ENCODE results near the gene KCNQ2.

Gene KCNQ2

DNA sequence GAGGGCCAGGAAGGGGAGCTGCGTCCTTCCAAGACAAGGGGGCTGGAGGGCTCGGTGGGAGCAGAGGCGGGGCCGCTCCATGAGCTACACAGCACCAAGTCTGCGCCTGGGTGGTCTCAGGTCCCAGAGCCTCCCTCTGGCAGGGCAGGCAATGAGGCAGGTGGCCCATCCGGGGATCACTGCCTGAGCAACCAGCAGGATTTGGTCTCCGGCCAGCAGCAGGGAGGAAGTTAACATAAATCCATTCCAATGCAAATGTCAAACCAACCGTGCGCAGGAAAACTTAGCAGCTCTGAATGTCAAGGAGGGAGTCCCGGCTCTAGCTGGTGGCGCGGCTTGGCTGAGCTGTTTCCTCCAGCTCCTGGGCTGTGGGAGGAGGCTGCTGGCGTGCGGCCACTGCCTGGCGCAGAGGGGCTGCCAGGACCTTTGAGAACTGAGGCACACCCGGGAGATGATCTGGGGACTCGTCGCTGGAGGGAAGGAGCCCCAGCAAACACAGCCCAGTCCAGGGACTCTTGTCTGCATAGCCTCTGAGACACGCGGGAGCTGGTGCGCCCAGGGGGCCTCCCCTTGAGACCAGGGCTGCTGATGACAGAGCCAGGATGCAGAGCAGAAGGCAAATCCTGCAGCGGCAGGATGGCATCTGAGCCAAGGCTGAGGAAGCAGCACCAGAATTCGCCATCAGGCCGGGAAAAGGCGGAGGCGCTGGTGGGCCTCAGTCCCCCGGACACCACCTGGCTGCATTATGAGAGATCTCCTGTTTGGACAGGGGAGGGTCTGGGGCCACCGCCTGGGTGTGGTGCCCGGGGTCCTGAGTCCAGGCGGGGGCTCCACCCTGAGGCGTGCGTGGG, 78.2 kb downstream of the KCNQ2 start:
- Histone ChIP-seq H3K27me3 (ENCODE audit: control insufficient read depth in 3 of 3, insufficient read depth in 3 of 3, low read depth in 1 of 3, low read length in 3 of 3) (peaks cover 0 to 3% (median 0%) of the 10 kb centered on the region in 3 experiments), H3K9me3 (replicated peaks in 1 of 2; ENCODE audit: control insufficient read depth in 2 of 2, insufficient read depth in 1 of 2, low read depth in 1 of 2, low read length in 2 of 2) (peaks cover 0 to 14% of the 10 kb centered on the region in 2 donors), H3K79me1 (ENCODE audit: low read depth, low read length) (peaks cover 2% of the 10 kb centered on the region), H2AK5ac (ENCODE audit: low read depth, low read length) (peak overlapping the region; percentile 88), H2AFZ (ENCODE audit: low read length) (peak overlapping the region; percentile 73), H2BK5ac (ENCODE audit: low read length) (peak overlapping the region; percentile 24), H3K4me3 (ENCODE audit: low read length in 2 of 2) (no peak overlapping the region), H3K4me2 (ENCODE audit: insufficient read depth, low read length, poor library complexity, severe bottlenecking) (no peak overlapping the region), H3K4ac (ENCODE audit: low read length) (no peak overlapping the region), H3K14ac (ENCODE audit: low read length) (peak overlapping the region; percentile 94), H3K36me3 (replicated peaks in 1 of 2; ENCODE audit: control insufficient read depth in 2 of 2, insufficient read depth in 2 of 2, low read length in 2 of 2) (no peaks in the 10 kb centered on the region), H3K9ac (ENCODE audit: low read depth, low read length, poor library complexity) (peak overlapping the region; percentile 44), H2BK12ac (ENCODE audit: low read length) (no peak overlapping the region), H3K18ac (ENCODE audit: low read length) (peak overlapping the region; percentile 83), H3K4me1 (ENCODE audit: control insufficient read depth in 2 of 2, insufficient read depth in 1 of 2, low read depth in 1 of 2, low read length in 2 of 2) (peaks cover 8 to 17% of the 10 kb centered on the region in 2 donors), H4K8ac (ENCODE audit: low read depth, low read length) (no peak overlapping the region), H3K27ac (replicated peaks; ENCODE audit: low read length) (no peak overlapping the region), H2BK120ac (ENCODE audit: low read depth, low read length) (no peak overlapping the region), H2BK15ac (ENCODE audit: low read length) (no peak overlapping the region), H3K23ac (ENCODE audit: low read depth, low read length, poor library complexity) (peak overlapping the region; percentile 52), H4K91ac (ENCODE audit: low read depth, low read length, poor library complexity) (no peak overlapping the region)
- no CpG with 5 or more reads among the region's 32 CpGs for WGBS, 2 donors (ENCODE audit: extremely low coverage in 2 of 2, insufficient read length in 2 of 2, insufficient replicate concordance in 1 of 2)
- DNase-seq (ENCODE audit: low spot score), result no peak

DNA sequence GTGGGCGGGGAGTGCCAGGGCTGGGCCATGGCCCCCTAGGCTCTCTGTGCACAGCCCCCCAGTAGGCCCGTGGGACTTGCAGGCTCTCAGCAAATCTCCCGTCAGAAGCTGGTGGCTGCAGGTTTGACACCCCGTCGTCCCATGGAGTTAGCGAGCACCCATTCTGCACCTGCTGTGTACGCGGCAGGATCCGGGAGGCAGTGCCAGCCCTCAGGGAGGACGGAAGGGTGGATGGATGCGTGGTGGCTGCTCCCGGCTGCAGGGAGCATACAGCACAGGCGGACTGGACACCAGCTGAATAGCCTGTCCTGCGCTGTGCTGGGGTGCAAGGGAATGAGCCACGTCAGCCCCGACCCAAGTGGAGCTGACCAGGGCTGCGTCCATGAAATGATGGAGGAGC, 78.9 kb downstream of the KCNQ2 start:
- H3K27me3 ChIP-seq (ENCODE audit: control insufficient read depth in 3 of 3, insufficient read depth in 3 of 3, low read depth in 1 of 3, low read length in 3 of 3), result peaks cover 0 to 3% (median 0%) of the 10 kb centered on the region in 3 experiments
- H2BK120ac ChIP-seq (ENCODE audit: low read depth, low read length), result no peak overlapping the region
- H4K8ac ChIP-seq (ENCODE audit: low read depth, low read length), result peak overlapping the region; percentile 17
- H3K18ac ChIP-seq (ENCODE audit: low read length), result peak overlapping the region; percentile 83
- no peak overlapping the region for H4K91ac ChIP-seq (ENCODE audit: low read depth, low read length, poor library complexity)
- peak overlapping the region; percentile 81 for H2AK5ac ChIP-seq (ENCODE audit: low read depth, low read length)
- peaks cover 8 to 17% of the 10 kb centered on the region in 2 donors for H3K4me1 ChIP-seq (ENCODE audit: control insufficient read depth in 2 of 2, insufficient read depth in 1 of 2, low read depth in 1 of 2, low read length in 2 of 2)
- H3K4me3 ChIP-seq (ENCODE audit: low read length in 2 of 2), result peak overlapping the region in 1 of 2 donors; percentile 70
- peak overlapping the region; percentile 93 for H3K23ac ChIP-seq (ENCODE audit: low read depth, low read length, poor library complexity)
- no peak overlapping the region for H3K27ac ChIP-seq (replicated peaks; ENCODE audit: low read length)
- peaks cover 2% of the 10 kb centered on the region for H3K79me1 ChIP-seq (ENCODE audit: low read depth, low read length)
- peak overlapping the region; percentile 73 for H2AFZ ChIP-seq (ENCODE audit: low read length)
- peak overlapping the region; percentile 75 for H2BK15ac ChIP-seq (ENCODE audit: low read length)
- H3K36me3 ChIP-seq (replicated peaks in 1 of 2; ENCODE audit: control insufficient read depth in 2 of 2, insufficient read depth in 2 of 2, low read length in 2 of 2), result no peaks in the 10 kb centered on the region
- no peak for DNase-seq (ENCODE audit: low spot score)
- H2BK12ac ChIP-seq (ENCODE audit: low read length), result peak overlapping the region; percentile 58
- peaks cover 0 to 14% of the 10 kb centered on the region in 2 donors for H3K9me3 ChIP-seq (replicated peaks in 1 of 2; ENCODE audit: control insufficient read depth in 2 of 2, insufficient read depth in 1 of 2, low read depth in 1 of 2, low read length in 2 of 2)
- no peak overlapping the region for H3K4ac ChIP-seq (ENCODE audit: low read length)
- peak overlapping the region; percentile 82 for H3K14ac ChIP-seq (ENCODE audit: low read length)
- H2BK5ac ChIP-seq (ENCODE audit: low read length), result peak overlapping the region; percentile 24
- no CpG with 5 or more reads among the region's 17 CpGs for WGBS, 2 donors (ENCODE audit: extremely low coverage in 2 of 2, insufficient read length in 2 of 2, insufficient replicate concordance in 1 of 2)
- H3K4me2 ChIP-seq (ENCODE audit: insufficient read depth, low read length, poor library complexity, severe bottlenecking), result no peak overlapping the region
- H3K9ac ChIP-seq (ENCODE audit: low read depth, low read length, poor library complexity), result peak overlapping the region; percentile 30

DNA sequence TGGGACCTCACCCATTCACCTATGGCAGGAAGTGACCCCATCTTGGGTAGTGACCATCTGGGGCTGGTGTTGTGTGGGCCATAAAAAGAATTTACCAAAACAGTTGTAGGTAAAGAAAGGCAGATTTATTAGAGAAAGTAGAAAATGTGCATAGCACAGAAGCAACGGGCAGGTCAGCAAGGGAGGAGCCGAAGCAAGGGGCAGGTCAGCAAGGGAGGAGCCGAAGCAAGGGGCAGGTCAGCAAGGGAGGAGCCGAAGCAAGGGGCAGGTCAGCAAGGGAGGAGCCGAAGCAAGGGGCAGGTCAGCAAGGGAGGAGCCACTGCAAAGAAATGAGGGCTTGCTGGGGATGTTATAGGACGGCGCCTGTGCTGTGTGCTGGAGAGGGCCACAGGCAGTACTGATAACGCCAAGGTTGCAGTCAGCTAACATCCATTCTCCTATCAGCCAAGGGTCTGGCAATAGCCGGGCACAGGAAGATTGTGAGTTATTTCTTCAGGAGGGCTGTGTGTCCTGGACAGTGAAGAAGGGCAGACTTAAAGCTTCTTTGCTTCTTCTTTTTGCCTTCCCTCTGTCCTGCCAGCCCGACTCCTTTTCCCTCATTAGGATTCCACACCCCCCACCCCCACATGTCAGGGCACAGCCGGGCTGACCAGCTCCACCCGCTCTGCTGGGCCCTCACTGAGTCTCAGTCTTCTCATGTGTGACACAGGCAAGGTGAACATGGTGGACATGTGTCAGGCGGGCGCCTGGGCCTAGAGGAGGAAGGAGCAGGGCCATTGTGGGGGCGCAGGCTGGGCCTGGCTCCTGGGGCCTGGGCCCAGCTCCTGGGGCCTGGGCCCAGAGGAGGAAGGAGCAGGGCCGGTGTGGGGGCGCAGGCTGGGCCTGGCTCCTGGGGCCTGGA, 79.7 kb downstream of the KCNQ2 start:
- no peak overlapping the region for H2BK5ac ChIP-seq (ENCODE audit: low read length)
- no peak overlapping the region for H3K4ac ChIP-seq (ENCODE audit: low read length)
- no peak overlapping the region for H3K23ac ChIP-seq (ENCODE audit: low read depth, low read length, poor library complexity)
- H3K14ac ChIP-seq (ENCODE audit: low read length), result no peak overlapping the region
- H3K4me1 ChIP-seq (ENCODE audit: control insufficient read depth in 2 of 2, insufficient read depth in 1 of 2, low read depth in 1 of 2, low read length in 2 of 2), result peaks cover 8 to 17% of the 10 kb centered on the region in 2 donors
- H3K36me3 ChIP-seq (replicated peaks in 1 of 2; ENCODE audit: control insufficient read depth in 2 of 2, insufficient read depth in 2 of 2, low read length in 2 of 2), result peaks cover 0 to under 1% of the 10 kb centered on the region in 2 donors
- no peak overlapping the region for H2BK12ac ChIP-seq (ENCODE audit: low read length)
- no peak for DNase-seq (ENCODE audit: low spot score)
- no peak overlapping the region for H3K4me2 ChIP-seq (ENCODE audit: insufficient read depth, low read length, poor library complexity, severe bottlenecking)
- no peak overlapping the region for H4K91ac ChIP-seq (ENCODE audit: low read depth, low read length, poor library complexity)
- H3K27me3 ChIP-seq (ENCODE audit: control insufficient read depth in 3 of 3, insufficient read depth in 3 of 3, low read depth in 1 of 3, low read length in 3 of 3), result peaks cover 0 to 3% (median 3%) of the 10 kb centered on the region in 3 experiments
- no peak overlapping the region for H2BK120ac ChIP-seq (ENCODE audit: low read depth, low read length)
- no peak overlapping the region for H2AFZ ChIP-seq (ENCODE audit: low read length)
- H3K27ac ChIP-seq (replicated peaks; ENCODE audit: low read length), result no peak overlapping the region
- no peak overlapping the region for H3K18ac ChIP-seq (ENCODE audit: low read length)
- no peak overlapping the region for H4K8ac ChIP-seq (ENCODE audit: low read depth, low read length)
- no peak overlapping the region for H2AK5ac ChIP-seq (ENCODE audit: low read depth, low read length)
- H3K9me3 ChIP-seq (replicated peaks in 1 of 2; ENCODE audit: control insufficient read depth in 2 of 2, insufficient read depth in 1 of 2, low read depth in 1 of 2, low read length in 2 of 2), result peaks cover 3 to 18% of the 10 kb centered on the region in 2 donors
- H3K79me1 ChIP-seq (ENCODE audit: low read depth, low read length), result peaks cover 3% of the 10 kb centered on the region
- H3K4me3 ChIP-seq (ENCODE audit: low read length in 2 of 2), result no peak overlapping the region
- no CpG with 5 or more reads among the region's 17 CpGs for whole genome bisulfite sequencing, 2 donors (ENCODE audit: extremely low coverage in 2 of 2, insufficient read length in 2 of 2, insufficient replicate concordance in 1 of 2)
- no peak overlapping the region for H2BK15ac ChIP-seq (ENCODE audit: low read length)
- no peak overlapping the region for H3K9ac ChIP-seq (ENCODE audit: low read depth, low read length, poor library complexity)

Measured in neuronal stem cell (in vitro differentiated cells).